MCF 10A (cell line): Measurements from ENCODE around the gene PAFAH1B1. TPM values are rescaled to one million over a fixed set of nuclear protein-coding genes. Genes with fewer than 3 reads are reported as not detected.
A peak's percentile ranks its signal among the peaks of the same experiment; 100 is the strongest.

Source experiments
- BruUV-seq: library from RNA; stranded (reverse); fragments of 400-500 nt; replicated peaks from 2 replicates; lab custom pipeline; 2021; lab: Mats Ljungman, UMichigan
- CTCF ChIA-PET: fragments of 300-600 bp; sonication (Branson Sonifier 250); formaldehyde crosslinking; extraction: SDS; loops from one replicate; lab custom pipeline; 2021; ENCODE audit warnings: antibody characterized with exemption, inconsistent platforms; lab: Yijun Ruan, JAX
- POLR2A ChIA-PET: fragments of 300-600, 350-650 bp; sonication (Branson Sonifier 250); formaldehyde crosslinking; extraction: SDS; loops from one replicate; lab custom pipeline; 2020; ENCODE audit warnings: antibody characterized with exemption, inconsistent platforms; lab: Yijun Ruan, JAX
- DNase-seq: peaks from one replicate; pipeline ENCODE4 v3.0.0-alpha.2; 2018; ENCODE audit not compliant: unreplicated experiment
- H3K27ac Mint-ChIP-seq: one replicate; pipeline ENCODE4 v1.8.0; 2022; ENCODE audit warnings: mild to moderate bottlenecking, low read depth, mixed read lengths; ENCODE audit not compliant: unreplicated experiment
- H3K27me3 Mint-ChIP-seq: one replicate; pipeline ENCODE4 v1.8.0; 2022; ENCODE audit warnings: mixed read lengths; ENCODE audit not compliant: insufficient read depth, unreplicated experiment
- H3K36me3 Mint-ChIP-seq: one replicate; pipeline ENCODE4 v1.8.0; 2022; ENCODE audit warnings: mild to moderate bottlenecking, moderate library complexity, mixed read lengths; ENCODE audit not compliant: insufficient read depth, unreplicated experiment
- H3K4me1 Mint-ChIP-seq: one replicate; pipeline ENCODE4 v1.8.0; 2022; ENCODE audit warnings: mixed read lengths; ENCODE audit not compliant: insufficient read depth, unreplicated experiment
- H3K4me3 Mint-ChIP-seq: one replicate; pipeline ENCODE4 v1.8.0; 2022; ENCODE audit warnings: mild to moderate bottlenecking, moderate library complexity, mixed read lengths; ENCODE audit not compliant: unreplicated experiment
- H3K9me3 Mint-ChIP-seq: one replicate; pipeline ENCODE4 v1.8.0; 2022; ENCODE audit warnings: mixed read lengths; ENCODE audit not compliant: unreplicated experiment
- intact Hi-C: fragments of 100-400 bp; cut with micrococcal nuclease; formaldehyde crosslinking; loops from 2 replicates; pipeline ENCODE4 v1.14.1; 2022
- total RNA-seq: library from RNA; stranded (reverse); gene quantifications from 2 replicates; pipeline ENCODE4 v1.2.3, GENCODE V29; 2022
- TF ChIP-seq, protein P1 (sequence below): fragments of 200-600 bp; IDR thresholded peaks from one replicate; pipeline ENCODE4 v1.8.0; 2022; ENCODE audit warnings: antibody characterized with exemption, mild to moderate bottlenecking; ENCODE audit not compliant: unreplicated experiment

PAFAH1B1 gene
- total RNA-seq, 1 experiment from 2014 or later, result 170 TPM

DNA sequence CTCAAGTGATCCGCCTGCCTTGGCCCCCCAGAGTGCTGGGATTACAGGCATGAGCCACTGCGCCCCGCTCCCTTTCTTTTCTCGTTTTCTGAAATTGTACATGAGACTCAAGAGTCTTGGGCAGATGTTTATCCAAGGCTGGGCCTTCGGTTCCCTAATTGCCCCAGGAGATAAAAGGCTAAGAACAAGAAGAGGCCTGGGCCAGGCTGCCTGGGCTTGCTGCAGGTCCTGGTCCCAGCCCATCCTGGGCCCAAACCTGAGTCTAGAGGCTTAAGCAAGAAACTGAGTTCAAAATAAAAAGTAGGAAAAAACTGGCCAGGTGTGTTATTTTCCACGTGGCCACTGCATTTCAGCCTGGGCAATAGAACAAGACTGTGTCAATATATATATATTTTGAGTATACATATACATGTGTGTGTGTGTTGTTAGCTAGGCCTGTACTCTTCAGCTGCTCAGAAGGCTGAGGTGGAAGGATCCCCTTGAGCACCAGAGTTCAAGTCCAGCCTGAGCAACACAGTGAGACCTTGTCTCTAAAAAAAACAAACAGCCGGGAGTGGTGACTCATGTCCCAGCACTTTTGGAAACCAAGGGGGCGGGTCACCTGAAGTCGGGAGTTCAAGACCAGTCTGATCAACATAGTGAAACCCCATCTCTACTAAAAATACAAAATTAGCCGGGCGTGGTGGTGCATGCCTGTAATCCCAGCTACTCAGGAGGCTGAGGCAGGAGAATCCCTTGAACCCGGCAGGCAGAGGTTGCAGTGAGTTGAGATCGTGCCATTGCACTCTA is 124.9 kb downstream of the PAFAH1B1 start:
- no peaks in the 10 kb centered on the region for H3K27me3 Mint-ChIP-seq
- BruUV-seq, result no TSS peak
- ChIA-PET POLR2A (interaction anchor here (0.5 kb wide), 1 partner anchor 32 kb away, joined by 3 read pairs; no protein-coding TSS in a partner anchor), CTCF (no interaction called here)
- intact Hi-C loops, result no loop called here
- no peaks in the 10 kb centered on the region for H3K9me3 Mint-ChIP-seq
- no peaks in the 10 kb centered on the region for H3K36me3 Mint-ChIP-seq
- TF ChIP-seq, protein P1, sequence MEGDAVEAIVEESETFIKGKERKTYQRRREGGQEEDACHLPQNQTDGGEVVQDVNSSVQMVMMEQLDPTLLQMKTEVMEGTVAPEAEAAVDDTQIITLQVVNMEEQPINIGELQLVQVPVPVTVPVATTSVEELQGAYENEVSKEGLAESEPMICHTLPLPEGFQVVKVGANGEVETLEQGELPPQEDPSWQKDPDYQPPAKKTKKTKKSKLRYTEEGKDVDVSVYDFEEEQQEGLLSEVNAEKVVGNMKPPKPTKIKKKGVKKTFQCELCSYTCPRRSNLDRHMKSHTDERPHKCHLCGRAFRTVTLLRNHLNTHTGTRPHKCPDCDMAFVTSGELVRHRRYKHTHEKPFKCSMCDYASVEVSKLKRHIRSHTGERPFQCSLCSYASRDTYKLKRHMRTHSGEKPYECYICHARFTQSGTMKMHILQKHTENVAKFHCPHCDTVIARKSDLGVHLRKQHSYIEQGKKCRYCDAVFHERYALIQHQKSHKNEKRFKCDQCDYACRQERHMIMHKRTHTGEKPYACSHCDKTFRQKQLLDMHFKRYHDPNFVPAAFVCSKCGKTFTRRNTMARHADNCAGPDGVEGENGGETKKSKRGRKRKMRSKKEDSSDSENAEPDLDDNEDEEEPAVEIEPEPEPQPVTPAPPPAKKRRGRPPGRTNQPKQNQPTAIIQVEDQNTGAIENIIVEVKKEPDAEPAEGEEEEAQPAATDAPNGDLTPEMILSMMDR, result no peak
- no peak overlapping the region for H3K4me3 Mint-ChIP-seq
- DNase-seq, result peak; percentile 37
- H3K4me1 Mint-ChIP-seq, result peaks cover 5% of the 10 kb centered on the region
- no peak overlapping the region for H3K27ac Mint-ChIP-seq

DNA sequence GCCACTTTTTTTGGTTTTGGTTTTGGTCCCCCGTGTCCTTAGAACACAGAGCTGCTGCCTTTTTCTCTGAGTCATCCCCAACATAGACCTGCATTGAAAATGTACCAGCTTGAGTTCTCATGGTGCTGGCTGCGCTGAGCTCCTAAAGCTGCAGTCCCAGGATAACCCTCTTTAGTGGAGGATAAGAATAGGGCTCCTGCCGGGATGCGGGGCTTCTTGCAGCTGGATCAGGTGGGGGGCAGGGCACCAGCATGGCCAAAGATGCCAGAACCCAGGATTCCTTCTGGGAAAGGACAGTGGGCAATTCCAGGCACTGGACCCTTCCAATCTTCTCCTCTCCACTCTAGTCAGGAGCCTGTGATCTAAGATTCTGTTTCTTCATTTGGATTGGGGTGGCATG is 126.4 kb downstream of the PAFAH1B1 start:
- no peaks in the 10 kb centered on the region for H3K9me3 Mint-ChIP-seq
- H3K4me3 Mint-ChIP-seq, result no peak overlapping the region
- H3K4me1 Mint-ChIP-seq, result peaks cover 5% of the 10 kb centered on the region
- TF ChIP-seq, protein P1, result no peak
- no peak for DNase-seq
- intact Hi-C loops, result no loop called here
- ChIA-PET POLR2A (no interaction called here), CTCF (interaction anchor here (0.6 kb wide), 2 partner anchors 10 to 109 kb away, joined by 3 to 4 read pairs; no protein-coding TSS in a partner anchor)
- H3K36me3 Mint-ChIP-seq, result no peaks in the 10 kb centered on the region
- no TSS peak for BruUV-seq
- H3K27me3 Mint-ChIP-seq, result peaks cover under 1% of the 10 kb centered on the region
- no peak overlapping the region for H3K27ac Mint-ChIP-seq

DNA sequence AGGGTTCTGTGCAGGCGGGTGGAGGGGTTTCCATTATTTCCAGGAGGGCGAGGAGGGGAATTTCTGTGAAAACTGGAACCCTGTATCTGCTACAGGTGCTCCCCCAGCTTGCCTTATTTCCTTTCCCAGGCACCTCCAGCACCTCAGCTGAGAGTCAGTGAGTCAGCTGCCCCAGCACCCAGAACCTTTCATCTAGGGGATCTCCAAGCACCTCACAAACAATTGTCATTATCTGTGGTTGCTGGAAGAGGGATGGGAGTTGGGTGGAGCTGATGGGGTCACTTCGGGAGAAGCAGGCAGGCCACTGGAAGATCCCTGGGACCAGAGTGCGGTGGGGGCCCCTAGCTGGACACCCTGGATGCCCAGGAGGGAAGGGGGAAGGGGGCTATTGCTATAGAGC is 128.1 kb downstream of the PAFAH1B1 start:
- H3K36me3 Mint-ChIP-seq, result no peaks in the 10 kb centered on the region
- H3K27ac Mint-ChIP-seq, result no peak overlapping the region
- BruUV-seq, result no TSS peak
- ChIA-PET POLR2A (interaction anchor here (0.9 kb wide), 1 partner anchor 15 kb away, joined by 3 read pairs; no protein-coding TSS in a partner anchor), CTCF (interaction anchor here (0.6 kb wide), 1 partner anchor 10 kb away, joined by 3 read pairs; no protein-coding TSS in a partner anchor)
- no peaks in the 10 kb centered on the region for H3K9me3 Mint-ChIP-seq
- peaks cover 5% of the 10 kb centered on the region for H3K4me1 Mint-ChIP-seq
- intact Hi-C loops, result no loop called here
- no peak overlapping the region for H3K4me3 Mint-ChIP-seq
- no peak for DNase-seq
- TF ChIP-seq, protein P1, result no peak
- H3K27me3 Mint-ChIP-seq, result peaks cover 14% of the 10 kb centered on the region

DNA sequence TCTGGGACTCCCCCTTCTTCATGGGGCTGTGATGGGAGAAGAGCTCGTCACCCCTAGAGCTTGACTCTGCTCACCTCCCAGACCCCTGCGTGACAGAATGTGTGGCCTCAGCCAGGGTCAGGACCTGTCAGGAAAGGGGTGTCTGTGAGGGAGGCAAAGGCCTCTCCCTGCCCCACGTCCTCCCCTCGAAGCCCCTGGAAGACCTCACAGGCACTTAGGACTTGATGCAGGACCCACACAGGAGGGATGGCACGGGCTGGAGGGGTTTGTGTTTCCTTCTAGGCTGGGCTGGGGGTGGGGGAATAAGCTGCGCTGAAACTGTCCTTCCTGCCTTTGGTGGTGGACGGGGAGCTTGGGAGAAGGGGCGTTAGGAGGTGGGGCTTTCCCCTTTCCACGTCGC is 129.2 kb downstream of the PAFAH1B1 start:
- ChIA-PET POLR2A (no interaction called here), CTCF (interaction anchor here (0.5 kb wide), 1 partner anchor 369 kb away, joined by 3 read pairs; no protein-coding TSS in a partner anchor)
- peaks cover 23% of the 10 kb centered on the region for H3K27me3 Mint-ChIP-seq
- no peaks in the 10 kb centered on the region for H3K9me3 Mint-ChIP-seq
- no peak overlapping the region for H3K4me3 Mint-ChIP-seq
- intact Hi-C loops, result no loop called here
- TF ChIP-seq, protein P1, result no peak
- H3K36me3 Mint-ChIP-seq, result no peaks in the 10 kb centered on the region
- no peak overlapping the region for H3K27ac Mint-ChIP-seq
- no TSS peak for BruUV-seq
- peaks cover 5% of the 10 kb centered on the region for H3K4me1 Mint-ChIP-seq
- no peak for DNase-seq
